Ishikawa (cell line): ENCODE data around the gene SH3BP4.

ENCODE experiments used
- CEBPB ChIP-seq: IDR thresholded peaks from 2 replicates; pipeline ENCODE4 v1.6.1; 2012
- CREB1 ChIP-seq: IDR thresholded peaks from 2 replicates; pipeline ENCODE4 v1.6.1; 2012; ENCODE audit warnings: low read depth
- EGR1 ChIP-seq: IDR thresholded peaks from 2 replicates; pipeline ENCODE4 v1.6.1; 2012
- EP300 ChIP-seq: IDR thresholded peaks from 2 replicates; pipeline ENCODE4 v1.6.1; 2012; ENCODE audit warnings: borderline replicate concordance
- FOXM1 ChIP-seq: IDR thresholded peaks from 2 replicates; pipeline ENCODE4 v1.6.1; 2012; ENCODE audit warnings: low read depth, borderline replicate concordance
- NFIC ChIP-seq: IDR thresholded peaks from 2 replicates; pipeline ENCODE4 v1.6.1; 2012
- RAD21 ChIP-seq: IDR thresholded peaks from 2 replicates; pipeline ENCODE4 v1.6.1; 2012; ENCODE audit warnings: low read depth
- TAF1 ChIP-seq: IDR thresholded peaks from 2 replicates; pipeline ENCODE4 v1.6.1; 2012; ENCODE audit warnings: low read depth, mild to moderate bottlenecking
- TCF12 ChIP-seq: IDR thresholded peaks from 2 replicates; pipeline ENCODE4 v1.6.1; 2012; ENCODE audit warnings: low read depth
- TEAD4 ChIP-seq: IDR thresholded peaks from 2 replicates; pipeline ENCODE4 v1.6.1; 2012
- YY1 ChIP-seq: IDR thresholded peaks from 2 replicates; pipeline ENCODE4 v1.6.1; 2012; ENCODE audit warnings: low read depth
- ZBTB7A ChIP-seq: IDR thresholded peaks from 2 replicates; pipeline ENCODE4 v1.6.1; 2012; ENCODE audit warnings: low read depth
- TF ChIP-seq, protein P1 (sequence below): IDR thresholded peaks from 2 replicates; pipeline ENCODE4 v1.6.1; 2012
- TF ChIP-seq, protein P2 (sequence below): IDR thresholded peaks from 2 replicates; pipeline ENCODE4 v1.6.1; 2012
- TF ChIP-seq, protein P3 (sequence below): IDR thresholded peaks from 2 replicates; pipeline ENCODE4 v1.6.1; 2012; ENCODE audit warnings: low read depth, mild to moderate bottlenecking

SH3BP4 gene

DNA sequence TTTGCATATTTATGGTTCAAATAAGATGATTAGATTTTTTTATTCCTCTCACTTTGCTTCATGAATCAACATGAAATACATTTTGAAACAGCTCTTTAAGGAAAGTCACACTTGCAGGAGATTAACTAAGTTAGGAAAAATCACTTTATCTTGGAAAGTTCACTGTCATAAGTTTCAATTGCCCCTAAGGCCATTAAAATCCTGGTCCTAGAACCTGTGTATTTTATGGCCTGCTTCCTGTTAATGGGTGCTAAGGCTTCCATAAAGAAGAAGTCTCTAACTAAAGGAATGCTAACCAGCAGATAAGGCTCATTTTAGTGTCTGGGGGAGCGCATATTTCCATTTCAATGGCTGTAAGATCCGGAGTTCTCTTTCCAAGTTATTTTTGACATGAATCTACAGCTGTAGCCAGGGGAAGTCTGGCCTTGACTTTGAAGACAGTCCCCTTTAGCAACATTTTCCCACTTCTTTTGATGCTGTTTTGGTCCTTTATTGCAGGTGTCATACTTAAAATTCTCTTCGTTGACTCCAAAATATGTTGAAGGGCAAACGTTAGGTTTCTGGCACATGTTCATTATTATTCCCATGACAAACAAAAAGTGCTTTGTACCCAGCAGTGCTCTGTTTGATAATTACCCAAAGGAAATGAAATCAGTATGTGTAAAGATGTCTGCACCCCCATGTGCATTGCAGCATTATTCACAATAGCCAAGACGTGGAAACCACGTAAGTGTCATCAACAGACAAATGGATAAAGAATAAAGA, 34.4 kb upstream of the SH3BP4 start:
- TF ChIP-seq TCF12 (no peak), NFIC (no peak), TAF1 (no peak), RAD21 (no peak), YY1 (no peak), EGR1 (no peak), ZBTB7A (no peak), TEAD4 (no peak), EP300 (no peak)
- TF ChIP-seq, protein P1, sequence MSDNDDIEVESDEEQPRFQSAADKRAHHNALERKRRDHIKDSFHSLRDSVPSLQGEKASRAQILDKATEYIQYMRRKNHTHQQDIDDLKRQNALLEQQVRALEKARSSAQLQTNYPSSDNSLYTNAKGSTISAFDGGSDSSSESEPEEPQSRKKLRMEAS, result no peak
- TF ChIP-seq, protein P2, sequence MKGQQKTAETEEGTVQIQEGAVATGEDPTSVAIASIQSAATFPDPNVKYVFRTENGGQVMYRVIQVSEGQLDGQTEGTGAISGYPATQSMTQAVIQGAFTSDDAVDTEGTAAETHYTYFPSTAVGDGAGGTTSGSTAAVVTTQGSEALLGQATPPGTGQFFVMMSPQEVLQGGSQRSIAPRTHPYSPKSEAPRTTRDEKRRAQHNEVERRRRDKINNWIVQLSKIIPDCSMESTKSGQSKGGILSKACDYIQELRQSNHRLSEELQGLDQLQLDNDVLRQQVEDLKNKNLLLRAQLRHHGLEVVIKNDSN, result no peak
- TF ChIP-seq, protein P3, sequence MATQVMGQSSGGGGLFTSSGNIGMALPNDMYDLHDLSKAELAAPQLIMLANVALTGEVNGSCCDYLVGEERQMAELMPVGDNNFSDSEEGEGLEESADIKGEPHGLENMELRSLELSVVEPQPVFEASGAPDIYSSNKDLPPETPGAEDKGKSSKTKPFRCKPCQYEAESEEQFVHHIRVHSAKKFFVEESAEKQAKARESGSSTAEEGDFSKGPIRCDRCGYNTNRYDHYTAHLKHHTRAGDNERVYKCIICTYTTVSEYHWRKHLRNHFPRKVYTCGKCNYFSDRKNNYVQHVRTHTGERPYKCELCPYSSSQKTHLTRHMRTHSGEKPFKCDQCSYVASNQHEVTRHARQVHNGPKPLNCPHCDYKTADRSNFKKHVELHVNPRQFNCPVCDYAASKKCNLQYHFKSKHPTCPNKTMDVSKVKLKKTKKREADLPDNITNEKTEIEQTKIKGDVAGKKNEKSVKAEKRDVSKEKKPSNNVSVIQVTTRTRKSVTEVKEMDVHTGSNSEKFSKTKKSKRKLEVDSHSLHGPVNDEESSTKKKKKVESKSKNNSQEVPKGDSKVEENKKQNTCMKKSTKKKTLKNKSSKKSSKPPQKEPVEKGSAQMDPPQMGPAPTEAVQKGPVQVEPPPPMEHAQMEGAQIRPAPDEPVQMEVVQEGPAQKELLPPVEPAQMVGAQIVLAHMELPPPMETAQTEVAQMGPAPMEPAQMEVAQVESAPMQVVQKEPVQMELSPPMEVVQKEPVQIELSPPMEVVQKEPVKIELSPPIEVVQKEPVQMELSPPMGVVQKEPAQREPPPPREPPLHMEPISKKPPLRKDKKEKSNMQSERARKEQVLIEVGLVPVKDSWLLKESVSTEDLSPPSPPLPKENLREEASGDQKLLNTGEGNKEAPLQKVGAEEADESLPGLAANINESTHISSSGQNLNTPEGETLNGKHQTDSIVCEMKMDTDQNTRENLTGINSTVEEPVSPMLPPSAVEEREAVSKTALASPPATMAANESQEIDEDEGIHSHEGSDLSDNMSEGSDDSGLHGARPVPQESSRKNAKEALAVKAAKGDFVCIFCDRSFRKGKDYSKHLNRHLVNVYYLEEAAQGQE, result no peak

DNA sequence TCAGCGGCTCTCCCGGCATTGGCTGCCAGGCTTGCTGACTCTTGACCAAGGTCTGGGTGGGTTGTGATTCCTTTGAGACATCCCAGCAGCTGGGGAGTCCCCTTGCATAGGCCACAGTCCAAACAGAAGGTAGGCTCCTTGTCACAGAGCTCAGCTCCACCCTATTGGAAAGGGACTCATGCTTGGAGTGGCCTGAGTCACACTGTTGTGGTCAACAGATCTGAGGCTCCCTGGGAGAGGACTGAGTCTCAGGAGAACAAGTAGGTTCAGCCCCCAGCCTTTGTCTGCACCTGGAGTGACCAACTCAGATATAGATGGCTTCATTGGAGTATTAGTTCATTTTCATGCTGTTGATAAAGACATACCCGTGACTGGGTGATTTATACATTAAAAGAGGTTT, 32.1 kb upstream of the SH3BP4 start:
- TF ChIP-seq, protein P1, result no peak
- no peak for TF ChIP-seq YY1
- no peak for TF ChIP-seq CEBPB
- TF ChIP-seq FOXM1, result no peak
- TF ChIP-seq TAF1, result no peak
- no peak for TF ChIP-seq EGR1

DNA sequence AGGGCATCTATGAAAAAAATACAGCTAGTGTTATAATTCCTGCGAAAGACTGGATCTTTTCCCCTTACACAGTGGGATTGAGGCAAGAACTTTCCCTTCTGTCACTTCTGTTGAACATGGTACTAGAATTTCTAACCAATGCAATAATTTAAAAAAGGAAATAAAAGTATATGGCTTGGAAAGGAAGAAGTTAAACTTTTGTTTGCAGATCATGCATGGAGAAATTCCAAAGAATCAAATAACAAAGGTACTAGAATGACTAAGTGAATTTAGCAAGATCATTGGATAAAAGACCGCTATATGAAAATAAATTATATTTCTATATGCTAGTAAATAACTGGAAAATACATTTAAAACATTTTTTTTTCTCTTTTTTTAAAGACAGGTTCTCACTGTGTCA, 31.0 kb upstream of the SH3BP4 start:
- TF ChIP-seq CREB1 (no peak), YY1 (no peak), TAF1 (no peak), TCF12 (no peak), EGR1 (no peak), FOXM1 (no peak), EP300 (no peak), ZBTB7A (no peak), RAD21 (no peak), NFIC (no peak)
- TF ChIP-seq, protein P1, result no peak
- TF ChIP-seq, protein P2, result no peak
- TF ChIP-seq, protein P3, result no peak

DNA sequence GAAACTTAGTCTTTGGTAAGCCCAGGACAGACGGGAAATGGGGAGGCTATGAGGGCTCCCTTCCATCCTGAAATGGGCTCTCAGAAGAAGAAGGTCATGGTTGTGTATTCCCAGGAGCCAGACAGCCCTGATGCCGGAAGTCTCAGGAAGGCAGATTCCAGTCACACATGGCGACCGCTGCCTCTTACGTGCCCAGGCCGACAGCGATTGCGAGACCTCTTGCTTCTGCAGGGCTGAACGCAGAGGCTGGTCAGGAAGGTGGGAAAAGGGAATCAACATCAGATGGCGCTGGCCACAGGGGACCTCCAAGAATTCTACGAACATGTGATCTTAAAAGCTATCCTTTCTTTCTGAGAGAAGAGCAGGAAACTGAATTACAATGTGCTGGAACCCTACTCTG, 22.8 kb upstream of the SH3BP4 start:
- TF ChIP-seq EP300, result no peak
- TF ChIP-seq CEBPB, result no peak
- no peak for TF ChIP-seq TAF1
- no peak for TF ChIP-seq TCF12

DNA sequence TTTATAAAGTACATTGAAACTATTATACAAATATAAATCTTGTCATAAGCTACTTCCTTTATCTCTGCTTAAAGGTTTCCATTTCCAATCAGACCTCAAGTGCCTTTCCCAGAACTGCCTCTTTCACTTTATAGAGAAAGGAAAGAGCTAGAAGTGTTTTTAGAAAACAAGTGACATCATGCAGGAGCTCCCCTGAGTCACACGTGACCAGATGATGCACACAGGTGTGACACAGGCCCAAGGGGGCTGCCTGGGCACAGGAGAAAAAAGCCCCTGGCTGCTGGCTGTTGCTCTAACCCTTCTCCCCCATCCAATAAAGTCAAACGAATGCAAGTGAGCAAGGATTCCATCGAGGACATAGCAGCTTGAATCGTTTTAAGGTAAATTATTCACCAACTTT, 21.4 kb upstream of the SH3BP4 start:
- TF ChIP-seq CREB1 (no peak), EP300 (no peak), CEBPB (no peak), NFIC (no peak), TAF1 (no peak), YY1 (no peak), TCF12 (no peak), EGR1 (no peak), ZBTB7A (no peak), TEAD4 (no peak), FOXM1 (no peak), RAD21 (no peak)
- TF ChIP-seq, protein P2, result no peak
- TF ChIP-seq, protein P1, result no peak
- TF ChIP-seq, protein P3, result no peak
